SHP77 treated with DMSO at 0.1 percent for 48 hours (cell line): Measurements from ENCODE around the gene DCLK1.
"Not testable (repeated sequence)": the region's sequence is repeated elsewhere in the genome, so short reads cannot be mapped to it uniquely, and the experiment has no call there.

Source experiments
- DNase-seq: peaks from one replicate; lab custom pipeline; 2025; lab: John Stamatoyannopoulos, UW

Gene DCLK1

DNA sequence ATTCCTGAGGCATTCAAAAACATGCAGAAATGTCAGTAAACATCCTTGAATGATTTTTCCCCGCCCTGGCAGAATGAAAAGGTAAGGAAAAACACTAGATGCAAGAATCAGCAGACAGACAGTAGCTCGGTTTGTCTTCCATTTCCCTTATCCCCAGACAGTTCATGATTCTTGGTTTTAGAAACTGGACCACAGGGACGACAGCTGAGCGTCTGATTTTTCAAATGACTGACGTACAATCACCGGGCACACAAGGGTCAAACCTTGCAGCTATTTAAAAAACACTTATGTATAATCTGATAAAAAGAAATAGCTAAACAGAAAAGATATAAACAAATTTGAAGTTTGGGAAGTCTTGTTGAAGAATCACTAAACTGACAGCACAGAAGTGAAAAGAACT is 47.1 kb downstream of the DCLK1 start:
- no peak for DNase-seq

DNA sequence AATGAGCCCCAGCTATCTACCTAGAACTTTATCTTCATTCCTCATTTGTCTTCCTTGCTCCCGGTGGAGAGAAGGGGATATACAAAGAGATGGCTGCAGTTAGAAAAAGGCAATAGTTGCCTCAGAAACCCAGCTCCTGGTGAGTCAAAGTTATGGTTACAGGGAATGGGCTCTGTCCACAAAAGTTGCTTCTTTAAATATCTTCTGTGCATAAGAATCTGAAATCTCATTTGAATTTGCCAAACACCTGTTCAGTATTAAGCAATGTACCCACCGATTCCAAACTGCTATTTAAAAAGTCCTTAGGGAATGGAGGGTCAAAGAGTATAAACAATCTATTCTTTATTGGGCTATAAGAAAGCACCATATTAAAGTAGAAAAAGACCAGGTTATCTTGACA is 48.4 kb downstream of the DCLK1 start:
- DNase-seq = no peak

DNA sequence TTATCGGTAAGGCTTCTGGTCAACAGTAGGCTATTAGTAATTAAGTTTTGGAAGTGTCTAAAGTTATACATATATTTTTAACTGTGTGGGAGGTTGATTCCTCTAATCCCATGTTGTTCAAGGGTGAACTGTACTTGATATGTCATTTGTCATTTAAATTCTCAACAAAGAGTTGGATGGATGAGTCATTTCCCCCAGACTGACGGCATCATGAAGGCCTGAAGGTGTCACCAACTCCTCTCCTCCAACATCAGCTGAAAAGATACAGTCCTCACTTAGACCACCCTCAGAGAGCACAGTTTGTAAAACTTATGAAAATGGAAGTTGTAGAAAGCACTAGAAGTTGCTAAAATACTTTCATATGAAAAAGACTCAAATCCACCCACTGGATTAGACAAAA is 48.8 kb downstream of the DCLK1 start:
- DNase-seq = no peak

DNA sequence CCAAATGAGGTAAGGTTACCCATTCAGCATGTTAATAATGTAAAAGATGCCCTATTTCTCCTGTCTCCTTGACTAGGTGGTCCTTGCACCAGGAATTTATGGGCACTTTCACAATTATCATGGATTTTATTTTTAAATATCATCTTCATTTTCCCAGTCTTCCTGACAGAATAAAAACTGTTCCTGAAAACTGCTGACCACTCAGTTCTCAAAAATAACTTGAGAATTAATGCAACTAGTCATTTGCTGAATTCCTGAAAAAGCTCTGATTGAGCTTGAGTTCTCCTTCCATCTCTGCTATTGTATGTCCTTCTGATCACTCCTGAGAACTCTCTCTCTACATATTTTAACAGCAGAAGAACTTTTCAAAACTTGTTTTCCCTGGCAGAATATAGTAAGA is 55.0 kb downstream of the DCLK1 start:
- DNase-seq = no peak

DNA sequence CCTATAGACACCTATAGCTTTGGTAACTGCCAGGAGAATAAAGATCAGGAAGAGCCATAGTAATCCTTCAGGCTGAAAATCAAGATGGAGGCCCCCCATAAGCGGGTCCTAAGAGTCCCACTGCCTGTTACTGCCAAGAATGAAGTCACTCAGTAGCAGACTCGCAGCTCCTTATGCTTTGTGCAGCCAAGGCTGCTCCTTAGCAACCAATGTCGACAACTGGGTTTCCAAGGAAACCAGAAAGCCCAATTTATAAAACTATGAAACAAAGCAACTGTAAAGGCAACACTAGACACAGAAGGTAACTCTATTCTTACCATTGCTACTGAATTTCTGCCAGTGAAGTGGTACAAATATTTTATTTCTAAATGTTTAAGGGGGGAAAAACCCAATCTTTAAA is 56.5 kb downstream of the DCLK1 start:
- no peak for DNase-seq

DNA sequence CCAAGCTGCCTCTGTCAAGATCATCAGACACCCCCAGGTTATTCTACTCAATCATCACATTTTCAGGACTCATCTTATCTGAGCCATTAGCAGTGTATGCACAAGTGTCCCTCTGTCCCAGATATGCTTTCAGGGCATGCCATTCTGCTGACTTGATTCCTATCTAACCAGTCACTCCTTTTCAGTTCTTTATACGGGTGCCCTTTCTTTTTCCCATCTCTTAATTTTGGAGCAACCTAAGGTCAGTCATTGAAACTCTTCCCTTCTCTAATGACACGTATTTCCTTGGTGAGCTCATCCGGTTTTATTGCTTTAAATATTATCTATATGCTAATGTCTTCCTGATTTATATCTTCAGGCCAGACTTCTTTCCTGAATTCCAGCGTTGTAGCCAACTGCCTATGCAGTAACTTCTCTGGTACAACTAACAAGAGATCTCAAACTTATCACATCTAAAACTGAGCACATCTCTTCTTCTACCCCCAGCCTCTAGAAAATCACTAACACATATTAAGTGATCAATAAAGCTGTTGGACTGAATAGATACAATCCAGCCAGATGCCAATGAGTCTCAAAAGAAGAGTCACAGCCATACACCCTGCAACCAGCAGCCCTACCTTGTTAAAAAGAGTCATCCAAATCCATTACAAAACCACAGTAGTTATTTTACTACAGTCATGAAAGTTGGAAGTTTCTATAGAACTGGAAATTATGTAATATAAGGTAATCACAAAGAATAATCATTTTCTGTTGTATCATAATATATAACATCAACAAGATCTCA is 58.8 kb downstream of the DCLK1 start:
- DNase-seq = no peak

DNA sequence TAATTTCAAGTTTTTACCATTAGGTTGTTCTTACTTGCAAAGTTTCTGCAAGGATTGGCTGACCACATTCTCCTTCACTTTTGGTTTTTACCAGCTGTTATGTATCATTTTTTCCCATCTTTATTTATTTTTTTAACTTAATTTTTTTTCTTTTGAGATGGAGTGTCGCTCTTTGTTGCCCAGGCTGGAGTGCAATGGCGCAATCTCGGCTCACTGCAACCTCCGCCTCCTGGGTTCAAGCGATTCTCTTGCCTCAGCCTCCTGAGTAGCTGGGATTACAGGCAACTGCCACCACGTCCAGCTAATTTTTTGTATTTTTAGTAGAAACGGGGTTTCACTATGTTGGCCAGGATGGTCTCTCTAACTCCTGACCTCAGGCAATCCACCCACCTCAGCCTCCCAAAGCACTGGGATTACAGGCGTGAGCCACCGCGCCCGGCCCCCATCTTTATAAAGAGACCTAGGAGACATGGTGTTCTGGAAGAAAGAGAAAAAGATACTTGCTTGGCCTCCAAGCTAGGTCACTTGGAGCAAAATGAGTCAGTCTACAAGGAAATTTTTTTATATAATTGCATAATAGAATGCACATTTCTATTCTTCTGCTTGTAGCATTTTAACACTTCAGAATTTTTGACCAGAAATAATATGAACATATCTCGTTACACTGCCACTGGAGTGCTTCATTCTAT is 60.5 kb downstream of the DCLK1 start:
- DNase-seq = not testable (repeated sequence)

DNA sequence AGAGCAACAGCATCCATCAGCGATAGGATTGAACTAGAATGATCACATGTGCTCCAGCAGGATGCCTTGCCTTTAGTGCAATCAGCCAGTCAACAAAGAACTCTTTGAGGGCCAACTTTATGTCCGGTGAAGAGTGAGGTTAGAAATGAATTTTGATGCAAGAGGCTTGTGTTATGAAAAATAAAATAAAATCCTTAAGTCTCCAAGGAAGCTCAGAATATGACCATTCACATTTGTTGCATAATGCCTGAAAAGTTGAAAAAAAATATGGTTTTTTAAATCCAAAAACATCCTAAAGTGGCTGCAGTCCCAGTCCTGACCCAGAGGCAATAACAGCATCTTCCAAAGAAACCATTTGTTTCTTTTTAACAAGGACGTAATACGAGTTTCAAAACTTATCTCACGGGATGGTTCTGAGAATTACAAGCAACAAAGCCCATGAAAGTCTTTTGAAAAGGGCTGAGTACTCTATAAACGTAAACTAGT is 61.3 kb downstream of the DCLK1 start:
- no peak for DNase-seq

DNA sequence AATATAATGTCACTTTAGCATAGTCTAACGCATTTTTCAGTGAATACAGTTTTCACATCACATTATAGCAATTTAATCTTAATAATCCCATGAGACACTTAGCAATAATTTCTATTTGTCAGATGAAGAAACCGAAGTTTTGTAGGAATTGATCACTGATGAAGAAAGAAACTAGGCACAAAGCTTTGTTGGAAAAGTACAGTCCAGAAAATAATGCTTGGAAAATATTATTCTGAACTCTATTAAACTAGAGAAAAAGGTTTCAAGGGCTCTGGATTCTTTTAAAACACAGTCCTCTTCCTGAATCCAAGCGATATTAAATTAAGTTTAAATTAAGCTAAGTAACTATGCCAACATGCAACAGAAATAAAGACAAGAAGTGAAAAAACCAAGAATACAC is 62.2 kb downstream of the DCLK1 start:
- DNase-seq = no peak

DNA sequence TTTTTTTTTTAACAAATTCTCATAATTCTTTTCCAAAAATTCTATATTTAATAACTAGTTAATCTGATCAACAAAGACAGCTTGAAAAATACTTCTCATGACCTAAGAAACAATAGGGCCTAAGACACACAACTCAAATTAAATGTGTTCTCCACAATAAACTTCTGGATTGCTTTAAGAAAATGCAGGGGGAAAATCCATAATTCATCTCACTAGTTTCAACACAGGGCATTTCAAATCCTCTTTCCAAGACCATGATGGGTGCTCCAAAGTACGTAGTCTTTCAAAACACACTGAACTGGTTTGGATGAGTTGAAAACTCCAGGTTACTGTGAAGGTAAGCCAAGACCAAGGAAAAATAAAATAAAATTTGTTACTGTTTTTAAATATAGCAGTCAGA is 62.6 kb downstream of the DCLK1 start:
- DNase-seq = no peak

DNA sequence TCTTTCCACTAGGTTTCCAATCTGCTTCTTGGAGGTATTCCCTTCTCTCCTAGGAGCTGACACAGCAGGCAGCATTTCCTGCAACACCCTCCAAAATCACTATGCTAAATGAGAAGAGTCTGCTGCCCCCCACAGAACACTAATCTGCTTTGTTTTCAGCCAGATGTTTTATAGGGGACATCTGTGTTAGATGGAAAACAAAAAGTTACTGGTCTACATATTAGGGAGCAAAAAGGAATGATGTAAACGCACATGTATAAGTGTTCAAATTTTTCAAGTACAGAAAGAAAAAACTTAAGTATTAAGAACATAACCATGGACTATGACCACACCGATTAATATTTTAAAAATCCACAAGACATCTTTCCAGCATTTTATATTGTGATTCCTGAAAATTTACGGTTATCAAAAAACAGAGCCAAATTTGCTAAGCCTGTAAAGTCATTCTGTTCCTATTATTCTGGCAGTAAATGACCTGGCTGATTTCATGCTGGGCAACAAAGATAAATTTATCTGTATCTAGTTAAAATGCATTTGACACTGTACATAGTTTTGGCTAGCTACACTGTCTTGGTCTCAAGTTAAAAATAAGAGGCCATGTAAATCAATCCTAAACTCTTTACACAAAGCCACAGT is 63.3 kb downstream of the DCLK1 start:
- DNase-seq = no peak

DNA sequence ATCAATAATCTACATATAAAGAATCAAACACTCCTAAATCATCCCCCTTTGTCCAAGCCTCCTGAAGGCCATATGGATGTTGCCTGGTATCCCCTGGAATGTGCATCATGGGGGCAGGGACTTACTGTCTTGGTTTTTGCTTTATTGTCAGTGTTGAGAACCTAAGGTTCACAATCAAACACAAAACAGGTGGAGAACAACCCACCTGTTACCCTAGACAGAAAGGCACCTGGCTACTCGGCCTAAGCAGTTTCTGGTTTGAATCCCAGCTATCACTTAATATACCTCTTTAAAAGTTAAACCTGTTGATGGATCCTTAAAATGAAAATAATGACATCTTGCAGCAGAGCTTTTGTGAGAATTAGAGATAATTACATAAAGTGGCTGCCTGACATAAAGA is 68.9 kb downstream of the DCLK1 start:
- no peak for DNase-seq

DNA sequence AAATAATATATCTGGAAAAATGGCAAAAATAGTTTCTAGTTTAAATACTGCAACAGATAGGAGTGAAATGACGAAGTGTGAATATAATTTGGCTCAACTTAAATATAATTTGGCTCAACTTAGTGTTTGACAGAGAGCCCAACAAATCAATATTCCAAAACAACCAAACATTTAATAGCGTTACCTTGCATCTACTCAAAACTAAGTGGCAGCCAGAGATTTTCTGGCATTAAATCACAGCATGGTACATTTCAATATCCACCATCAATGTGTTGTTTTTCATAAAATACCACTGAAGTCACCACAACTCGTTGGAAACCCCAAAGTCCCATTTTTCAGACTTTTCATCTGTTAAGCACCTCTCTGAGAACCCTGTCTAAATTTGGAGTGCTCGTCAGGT is 69.6 kb downstream of the DCLK1 start:
- no peak for DNase-seq

DNA sequence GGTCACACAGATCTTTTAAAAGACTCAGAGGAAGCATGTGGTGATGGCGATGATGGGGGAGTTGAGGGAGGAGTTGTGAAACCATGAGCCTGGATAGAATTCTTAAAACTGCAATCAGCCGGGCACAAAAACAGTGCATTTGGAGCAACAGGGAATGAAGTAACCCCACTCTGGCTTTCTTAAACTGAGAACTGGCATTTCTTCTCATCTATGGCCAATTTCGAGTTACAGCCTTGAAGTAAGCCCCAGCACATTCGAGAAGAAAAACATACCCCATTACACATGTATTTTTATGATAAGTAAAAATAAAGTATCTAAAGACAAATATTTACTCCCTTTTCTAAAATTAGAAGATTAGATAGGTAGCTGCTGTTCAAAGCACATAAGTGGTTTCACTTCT is 70.1 kb downstream of the DCLK1 start:
- no peak for DNase-seq

DNA sequence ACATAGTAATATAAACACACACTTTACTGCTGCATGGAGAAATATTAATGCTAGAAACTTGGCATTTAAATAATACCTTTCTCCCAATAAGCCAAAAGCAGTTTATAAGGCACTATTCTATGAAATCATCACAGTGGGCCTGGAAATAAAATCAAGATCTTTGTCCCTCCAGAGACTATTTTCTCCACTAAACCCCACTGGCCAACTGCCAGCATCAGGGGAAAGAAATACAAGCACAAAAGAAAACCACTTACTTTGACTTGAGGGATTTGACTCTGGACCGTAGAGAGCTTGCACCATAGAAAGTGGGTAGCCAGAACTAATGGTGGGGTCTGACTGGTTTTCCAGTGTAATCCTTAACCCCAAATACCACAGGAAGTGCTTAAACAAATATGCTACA is 71.9 kb downstream of the DCLK1 start:
- DNase-seq = no peak

DNA sequence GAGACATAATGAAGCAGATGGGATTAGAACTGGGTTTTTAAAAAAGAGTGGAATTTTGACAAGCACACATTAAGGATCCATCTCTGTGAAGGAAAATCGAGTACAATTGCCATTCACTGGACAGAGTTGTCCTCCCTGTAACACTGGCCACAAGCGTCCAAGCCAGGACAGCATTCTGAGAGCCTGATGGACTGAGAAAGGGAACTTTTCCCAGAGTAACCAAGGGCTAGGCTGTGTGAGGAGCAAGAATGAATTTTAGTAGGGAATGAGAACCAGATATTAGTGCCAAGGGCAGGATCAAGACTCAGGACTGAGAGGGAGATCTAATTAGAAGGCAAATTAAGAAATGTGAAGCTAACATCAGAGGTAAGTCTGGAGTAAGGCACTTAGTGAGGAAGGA is 73.1 kb downstream of the DCLK1 start:
- DNase-seq = no peak

DNA sequence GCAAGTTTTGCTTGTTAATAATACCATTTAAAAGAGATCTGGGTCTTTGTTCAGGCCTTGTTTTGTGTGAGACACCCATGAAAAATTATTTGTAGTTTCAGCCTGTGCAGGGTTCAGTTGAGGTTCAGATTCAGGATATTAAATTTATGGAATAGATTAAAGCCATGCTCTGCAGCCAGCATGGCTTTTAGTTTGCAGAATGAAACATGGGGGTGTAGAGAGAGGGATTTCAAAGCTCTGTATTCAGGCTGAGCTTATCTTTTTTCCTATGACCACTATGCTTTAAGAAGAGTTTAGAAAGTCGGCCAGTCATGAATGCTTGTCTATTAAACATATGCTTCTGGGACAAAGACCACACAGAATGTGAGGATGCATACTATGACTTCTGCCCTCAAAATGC is 73.6 kb downstream of the DCLK1 start:
- no peak for DNase-seq

DNA sequence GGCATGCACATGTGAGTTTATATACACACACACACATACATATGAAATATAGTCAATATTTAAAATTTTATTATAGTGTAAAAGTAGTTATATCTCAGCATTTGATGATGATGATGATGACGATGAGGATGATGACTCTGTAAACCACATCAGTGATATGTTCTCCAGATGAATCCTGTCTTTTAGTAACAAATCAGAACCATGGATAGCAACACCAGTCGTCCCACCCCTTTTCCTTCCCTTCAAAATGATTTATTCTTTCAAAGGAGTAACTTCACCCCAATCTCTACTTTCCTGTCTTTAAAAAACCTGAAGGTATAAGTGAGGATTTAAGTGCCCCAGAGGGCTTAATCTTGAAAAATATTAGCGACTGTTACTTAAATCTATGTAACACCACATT is 74.1 kb downstream of the DCLK1 start:
- DNase-seq = no peak

DNA sequence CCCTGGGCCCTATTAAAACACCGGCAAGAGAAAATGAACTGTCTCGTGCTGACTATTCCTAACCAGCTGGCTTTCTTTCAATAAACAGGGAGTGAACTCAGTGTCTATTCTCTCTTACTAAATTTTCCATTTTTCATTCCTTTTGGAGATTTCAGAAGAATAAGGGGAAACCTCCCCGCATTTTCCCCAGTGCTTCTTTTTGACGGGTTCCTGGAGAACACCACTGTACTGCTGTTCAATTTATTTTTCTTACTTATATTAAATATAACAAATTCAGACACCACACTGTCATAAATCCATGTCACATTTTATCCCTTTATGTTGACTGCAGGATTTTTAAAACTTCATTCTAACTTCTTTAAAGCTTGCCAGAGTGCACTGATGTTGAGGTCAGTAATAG is 75.8 kb downstream of the DCLK1 start:
- no peak for DNase-seq

DNA sequence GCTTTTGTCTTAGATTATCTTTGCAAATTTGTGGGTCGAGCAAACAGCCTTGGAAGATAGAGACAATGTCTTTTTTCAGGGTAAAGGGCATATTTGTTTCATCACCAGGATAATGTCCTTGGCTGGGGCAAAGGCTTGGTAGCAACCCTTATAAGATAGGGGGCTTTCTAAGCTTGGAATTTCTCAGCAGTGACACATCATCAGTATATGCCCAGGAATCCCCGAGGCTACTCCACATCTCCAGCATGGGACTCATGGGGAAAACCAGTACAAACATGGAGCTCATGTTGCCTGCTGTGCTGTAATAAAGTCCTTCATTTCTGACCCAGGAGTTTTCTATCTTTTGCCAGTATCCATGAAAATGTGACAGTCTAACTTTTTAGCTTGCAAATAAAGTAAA is 77.1 kb downstream of the DCLK1 start:
- no peak for DNase-seq

DNA sequence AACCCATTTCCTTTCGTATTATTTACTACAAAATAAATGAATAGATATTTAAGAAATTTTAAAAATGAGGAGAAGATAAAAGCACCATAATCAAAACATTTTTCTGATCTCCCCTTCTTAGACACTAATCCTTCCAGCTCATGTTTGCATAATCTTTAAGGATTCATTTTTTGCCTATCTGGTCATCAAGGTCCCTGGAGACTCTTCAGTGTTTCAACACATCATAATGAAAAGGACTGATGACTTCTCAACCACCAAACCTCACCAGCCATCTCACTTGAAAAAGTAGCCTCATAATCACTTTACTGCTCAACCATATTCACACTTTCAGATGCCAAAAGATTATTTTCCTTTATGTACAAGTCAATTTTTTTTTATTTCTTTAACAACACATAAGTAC is 80.1 kb downstream of the DCLK1 start:
- DNase-seq = no peak

DNA sequence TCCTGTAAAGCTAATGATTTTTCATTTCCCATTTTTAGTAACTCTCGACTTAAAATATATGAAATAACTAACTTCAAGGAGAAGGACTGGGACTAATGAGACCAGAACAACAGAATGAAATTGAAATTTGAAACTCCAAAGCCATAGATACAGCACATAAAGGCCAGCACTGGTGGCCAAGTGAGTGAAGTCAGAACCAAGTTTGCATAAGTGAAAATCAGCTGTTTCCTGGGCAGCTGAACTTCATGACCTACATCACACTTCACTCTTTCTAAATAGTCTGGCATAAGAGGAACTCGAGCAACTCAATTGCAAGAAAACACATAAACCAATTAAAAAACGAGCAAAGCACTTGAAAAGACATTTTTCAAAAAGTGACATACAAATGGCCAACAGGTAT is 84.5 kb downstream of the DCLK1 start:
- no peak for DNase-seq
